IPS-NIHi7 (cell line): ENCODE data around the gene PPRC1.

ENCODE experiments used
- DNase-seq: peaks from one replicate; pipeline ENCODE4 v3.0.0; 2012; ENCODE audit warnings: mixed read lengths; ENCODE audit errors: extremely low spot score

The PPRC1 gene

GRCh38 chr10:102119417-102120141 is 13.3 kb upstream of the PPRC1 start:
- peak; percentile 65 for DNase-seq

- peak; percentile 56 for DNase-seq
Measured at GRCh38 chr10:102120142-102120990, 12.5 kb upstream of the PPRC1 start, which contains the start of gene LDB1. LDB1 (minus strand) TSS chr10:102120368; CDS start chr10:102120110, 258 bp downstream.

GRCh38 chr10:102120991-102121738 is 11.7 kb upstream of the PPRC1 start:
- peak; percentile 82 for DNase-seq

- peak; percentile 62 for DNase-seq
Measured at GRCh38 chr10:102121739-102122372, 11.0 kb upstream of the PPRC1 start.

- DNase-seq: no peak
Measured at GRCh38 chr10:102122450-102122849, 10.4 kb upstream of the PPRC1 start.

- no peak for DNase-seq
Measured at GRCh38 chr10:102123223-102123622, 9.6 kb upstream of the PPRC1 start.

GRCh38 chr10:102131286-102132170 is 1.3 kb upstream of the PPRC1 start:
- DNase-seq: no peak

GRCh38 chr10:102132193-102132562 is 662 bp upstream of the PPRC1 start:
- no peak for DNase-seq

- DNase-seq: peak; percentile 59
Measured at GRCh38 chr10:102133373-102134195, 744 bp downstream of the PPRC1 start.

- DNase-seq: no peak
Measured at GRCh38 chr10:102134416-102134815, 1.6 kb downstream of the PPRC1 start.

- DNase-seq: no peak
Measured at GRCh38 chr10:102135956-102136526, 3.2 kb downstream of the PPRC1 start.

- no peak for DNase-seq
Measured at GRCh38 chr10:102139281-102140110, 6.7 kb downstream of the PPRC1 start.

- no peak for DNase-seq
Measured at GRCh38 chr10:102140218-102140617, 7.4 kb downstream of the PPRC1 start.

- no peak for DNase-seq
Measured at GRCh38 chr10:102140913-102141540, 8.2 kb downstream of the PPRC1 start.

- no peak for DNase-seq
Measured at GRCh38 chr10:102141583-102142107, 8.8 kb downstream of the PPRC1 start.

- DNase-seq: no peak
Measured at GRCh38 chr10:102146971-102147428, 14.2 kb downstream of the PPRC1 start.

- DNase-seq: no peak
Measured at GRCh38 chr10:102147561-102147960, 14.7 kb downstream of the PPRC1 start.

- no peak for DNase-seq
Measured at GRCh38 chr10:102148275-102148674, 15.4 kb downstream of the PPRC1 start.
